ENCODE data around the gene MARCHF10. TPM values are rescaled to one million over a fixed set of nuclear protein-coding genes. Genes with fewer than 3 reads are reported as not detected.

MARCHF10 gene
- total and polyA plus RNA-seq, 2 donors (not counting 3 experiments of a cell fraction or from before 2014, with no cell fraction given) = 0.11 TPM; not detected in 1

DNA sequence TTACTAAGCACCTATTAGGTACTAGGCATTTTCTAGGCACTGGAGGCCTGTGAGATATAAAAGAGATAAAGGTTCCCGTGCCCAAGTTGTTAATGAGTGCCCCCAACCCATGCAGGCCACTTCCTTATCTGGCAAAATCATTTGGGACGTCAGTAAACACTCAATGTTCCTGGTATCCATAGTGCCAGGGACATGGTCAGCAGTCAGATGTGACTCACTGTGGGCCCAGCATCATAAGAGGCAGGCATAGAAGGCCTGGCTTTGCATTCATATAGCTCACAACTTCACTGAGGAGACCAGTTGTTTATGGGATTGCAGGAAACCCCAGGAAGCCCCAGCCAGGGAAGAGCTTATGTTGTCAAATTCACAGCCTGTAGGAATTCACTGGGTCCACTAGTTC, 99.5 kb downstream of the MARCHF10 start:
- Histone ChIP-seq H3K79me2 (ENCODE audit: control insufficient read depth, insufficient read depth, low read length) (no peaks in the 10 kb centered on the region), H3K9me3 (replicated peaks; ENCODE audit: control insufficient read depth, insufficient read depth, low read length) (no peaks in the 10 kb centered on the region), H3K4me1 (ENCODE audit: control insufficient read depth, extremely low read depth, insufficient read depth, low read length) (peaks cover 24% of the 10 kb centered on the region), H3K27ac (ENCODE audit: insufficient read depth, low read depth, low read length) (no peak overlapping the region), H3K4me2 (ENCODE audit: insufficient read depth, low read length) (no peak overlapping the region), H3K9me1 (replicated peaks; ENCODE audit: control insufficient read depth, extremely low read depth, insufficient read depth, low read length) (no peaks in the 10 kb centered on the region), H3K9ac (replicated peaks; ENCODE audit: extremely low read depth, insufficient read depth, low read length) (no peak overlapping the region), H3K4me3 (replicated peaks in 1 of 3; ENCODE audit: insufficient read depth in 1 of 3, low read depth in 1 of 3, low read length in 3 of 3) (no peak overlapping the region), H3K36me3 (ENCODE audit: control insufficient read depth in 2 of 2, extremely low read depth in 1 of 2, insufficient read depth in 2 of 2, low read length in 2 of 2) (no peaks in the 10 kb centered on the region), H2AFZ (ENCODE audit: low read depth, low read length) (no peak overlapping the region), H4K20me1 (replicated peaks; ENCODE audit: control insufficient read depth, extremely low read depth, insufficient read depth, low read length) (no peaks in the 10 kb centered on the region), H3K27me3 (ENCODE audit: control insufficient read depth in 2 of 2, insufficient read depth in 2 of 2, low read length in 2 of 2) (peaks cover 4 to 21% of the 10 kb centered on the region in 2 experiments)
- BruUV-seq (replicated peaks) = no TSS peak
- intact Hi-C loops (cut with micrococcal nuclease) (loop anchor here (5.0 to 10.0 kb wide), 2 partner anchors 114 to 284 kb away; partner anchors contain the start of gene METTL2A), dilution Hi-C loops (cut with MboI; ENCODE audit: extremely low pct_ligation_motif_present, low sequenced_read_pairs) (no loop called here)
- DNase-seq (ENCODE audit: low read depth, low spot score) = no peak
- TF ChIP-seq, protein P1, sequence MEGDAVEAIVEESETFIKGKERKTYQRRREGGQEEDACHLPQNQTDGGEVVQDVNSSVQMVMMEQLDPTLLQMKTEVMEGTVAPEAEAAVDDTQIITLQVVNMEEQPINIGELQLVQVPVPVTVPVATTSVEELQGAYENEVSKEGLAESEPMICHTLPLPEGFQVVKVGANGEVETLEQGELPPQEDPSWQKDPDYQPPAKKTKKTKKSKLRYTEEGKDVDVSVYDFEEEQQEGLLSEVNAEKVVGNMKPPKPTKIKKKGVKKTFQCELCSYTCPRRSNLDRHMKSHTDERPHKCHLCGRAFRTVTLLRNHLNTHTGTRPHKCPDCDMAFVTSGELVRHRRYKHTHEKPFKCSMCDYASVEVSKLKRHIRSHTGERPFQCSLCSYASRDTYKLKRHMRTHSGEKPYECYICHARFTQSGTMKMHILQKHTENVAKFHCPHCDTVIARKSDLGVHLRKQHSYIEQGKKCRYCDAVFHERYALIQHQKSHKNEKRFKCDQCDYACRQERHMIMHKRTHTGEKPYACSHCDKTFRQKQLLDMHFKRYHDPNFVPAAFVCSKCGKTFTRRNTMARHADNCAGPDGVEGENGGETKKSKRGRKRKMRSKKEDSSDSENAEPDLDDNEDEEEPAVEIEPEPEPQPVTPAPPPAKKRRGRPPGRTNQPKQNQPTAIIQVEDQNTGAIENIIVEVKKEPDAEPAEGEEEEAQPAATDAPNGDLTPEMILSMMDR (IDR thresholded peaks at IDR 0.05; ENCODE audit: extremely low read depth in 1 of 2, insufficient read depth in 1 of 2, low read depth in 1 of 2, low read length in 2 of 2) = no peak
- no peak for TF ChIP-seq GATA2 (IDR thresholded peaks at IDR 0.05; ENCODE audit: insufficient read depth, insufficient read length, low read depth, low read length)
- no peak for TF ChIP-seq FOS (IDR thresholded peaks at IDR 0.05; ENCODE audit: borderline replicate concordance, insufficient read depth, low read length)
- TF ChIP-seq POLR2AphosphoS5 (IDR thresholded peaks at IDR 0.05; ENCODE audit: insufficient read depth, low read depth, low read length) = no peak
- no peak for TF ChIP-seq POLR2A (IDR thresholded peaks at IDR 0.05; ENCODE audit: low read depth, low read length)
- no peak for TF ChIP-seq JUN (IDR thresholded peaks at IDR 0.05; ENCODE audit: borderline replicate concordance, insufficient read depth, insufficient read length, low read depth)
- no peak for TF ChIP-seq MYC (IDR thresholded peaks at IDR 0.05; ENCODE audit: low read depth, low read length)
- TF ChIP-seq, protein P2, sequence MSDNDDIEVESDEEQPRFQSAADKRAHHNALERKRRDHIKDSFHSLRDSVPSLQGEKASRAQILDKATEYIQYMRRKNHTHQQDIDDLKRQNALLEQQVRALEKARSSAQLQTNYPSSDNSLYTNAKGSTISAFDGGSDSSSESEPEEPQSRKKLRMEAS (IDR thresholded peaks at IDR 0.05; ENCODE audit: insufficient read depth, insufficient read length) = no peak
- no peak for TF ChIP-seq EZH2 (IDR thresholded peaks at IDR 0.05; ENCODE audit: borderline replicate concordance, low read depth, low read length, severe bottlenecking)
- CTCF ChIA-PET = no interaction called here
- POLR2A ChIA-PET = no interaction called here
- FAIRE-seq = no peak
